Upper lobe of right lung (tissue), 1 donor: ENCODE data around the gene ASB3. TPM values are rescaled to one million over a fixed set of nuclear protein-coding genes. Genes with fewer than 3 reads are reported as not detected.

ENCODE experiments used
- ATAC-seq: fragments of 200-7000 bp; cut with Tn5 transposase; one replicate; pipeline ENCODE4 v1.9.1; 2020; ENCODE audit warnings: mild to moderate bottlenecking, moderate library complexity
- DNase-seq: peaks from one replicate; pipeline ENCODE4 v3.0.0-alpha.2; 2020
- H3K27ac ChIP-seq: fragments of 200-600 bp; one replicate; pipeline ENCODE4 v1.8.0; 2022
- H3K27me3 ChIP-seq: fragments of 200-600 bp; one replicate; pipeline ENCODE4 v1.8.0; 2022; ENCODE audit warnings: mild to moderate bottlenecking
- H3K36me3 ChIP-seq: fragments of 200-600 bp; one replicate; pipeline ENCODE4 v1.8.0; 2022
- H3K4me1 ChIP-seq: fragments of 200-600 bp; one replicate; pipeline ENCODE4 v1.8.0; 2022
- H3K4me3 ChIP-seq: fragments of 200-600 bp; one replicate; pipeline ENCODE4 v1.8.0; 2022; ENCODE audit warnings: mild to moderate bottlenecking
- H3K9me3 ChIP-seq: fragments of 200-600 bp; one replicate; pipeline ENCODE4 v1.8.0; 2022
- intact Hi-C: fragments of 100-400 bp; cut with DNase I; formaldehyde crosslinking; loops from one replicate; pipeline ENCODE4 v1.11.0; 2022
- total RNA-seq: library from RNA; stranded (reverse); fragmentation: NEBNext Ultra II Directional; extraction: Animal tissue kit (Norgen Biotek cat#: 25700); gene quantifications from one replicate; pipeline ENCODE4 v1.2.1, GENCODE V29; 2021
- TF ChIP-seq, protein P1 (sequence below): fragments of 200-600 bp; IDR thresholded peaks from one replicate; pipeline ENCODE4 v1.8.0; 2022; ENCODE audit warnings: antibody characterized with exemption
- donor health status: DM: no; HTN: yes; CAD: no; lungs with severe emphysema.

The ASB3 gene
- total RNA-seq, 1 donor from 2014 or later = 29.0 TPM

DNA sequence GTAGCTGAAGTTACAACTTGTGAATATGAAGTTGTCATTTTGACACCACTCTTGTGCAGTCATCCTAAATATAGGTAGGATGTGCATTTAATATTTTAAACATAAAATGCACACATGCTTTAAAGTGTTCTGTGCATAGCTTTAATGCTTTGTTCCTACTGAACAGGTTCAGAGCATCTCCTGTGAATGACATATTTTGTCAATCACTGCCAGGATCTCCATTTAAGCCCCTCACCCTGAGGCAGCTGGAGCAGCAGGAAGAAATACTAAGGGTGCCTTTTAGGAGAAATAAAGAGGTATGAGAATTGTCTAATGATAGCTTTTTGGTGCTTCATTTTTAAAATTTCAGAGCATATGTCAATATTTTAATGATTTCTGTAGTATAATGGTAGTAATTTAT is 14.8 kb upstream of the ASB3 start:
- intact Hi-C loops = no loop called here
- no peak overlapping the region for H3K4me3 ChIP-seq
- TF ChIP-seq, protein P1, sequence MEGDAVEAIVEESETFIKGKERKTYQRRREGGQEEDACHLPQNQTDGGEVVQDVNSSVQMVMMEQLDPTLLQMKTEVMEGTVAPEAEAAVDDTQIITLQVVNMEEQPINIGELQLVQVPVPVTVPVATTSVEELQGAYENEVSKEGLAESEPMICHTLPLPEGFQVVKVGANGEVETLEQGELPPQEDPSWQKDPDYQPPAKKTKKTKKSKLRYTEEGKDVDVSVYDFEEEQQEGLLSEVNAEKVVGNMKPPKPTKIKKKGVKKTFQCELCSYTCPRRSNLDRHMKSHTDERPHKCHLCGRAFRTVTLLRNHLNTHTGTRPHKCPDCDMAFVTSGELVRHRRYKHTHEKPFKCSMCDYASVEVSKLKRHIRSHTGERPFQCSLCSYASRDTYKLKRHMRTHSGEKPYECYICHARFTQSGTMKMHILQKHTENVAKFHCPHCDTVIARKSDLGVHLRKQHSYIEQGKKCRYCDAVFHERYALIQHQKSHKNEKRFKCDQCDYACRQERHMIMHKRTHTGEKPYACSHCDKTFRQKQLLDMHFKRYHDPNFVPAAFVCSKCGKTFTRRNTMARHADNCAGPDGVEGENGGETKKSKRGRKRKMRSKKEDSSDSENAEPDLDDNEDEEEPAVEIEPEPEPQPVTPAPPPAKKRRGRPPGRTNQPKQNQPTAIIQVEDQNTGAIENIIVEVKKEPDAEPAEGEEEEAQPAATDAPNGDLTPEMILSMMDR = no peak
- no peak overlapping the region for H3K27ac ChIP-seq
- peaks cover 90% of the 10 kb centered on the region for H3K36me3 ChIP-seq
- no peaks in the 10 kb centered on the region for H3K27me3 ChIP-seq
- H3K4me1 ChIP-seq = no peaks in the 10 kb centered on the region
- ATAC-seq = no peak
- no peaks in the 10 kb centered on the region for H3K9me3 ChIP-seq
- no peak for DNase-seq

DNA sequence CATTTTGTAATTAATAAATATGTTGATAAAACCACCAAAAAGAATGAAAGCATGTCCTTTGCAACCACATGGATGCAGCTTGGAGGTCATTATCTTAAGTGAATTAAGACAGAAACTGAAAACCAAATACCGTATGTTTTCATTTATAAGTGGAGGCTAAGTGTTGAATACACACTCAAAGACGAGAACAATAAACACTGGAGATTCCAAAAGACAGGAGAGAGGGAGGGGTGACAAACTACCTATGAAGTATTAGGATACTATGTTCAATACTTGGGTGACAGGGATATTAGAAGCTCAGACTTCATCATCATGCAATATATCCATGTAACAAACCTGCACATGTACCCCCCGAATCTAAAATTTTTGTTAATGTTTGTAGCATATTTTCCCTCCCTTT is 7.1 kb upstream of the ASB3 start:
- peaks cover 12% of the 10 kb centered on the region for H3K4me1 ChIP-seq
- TF ChIP-seq, protein P1 = no peak
- intact Hi-C loops = no loop called here
- no peak overlapping the region for H3K4me3 ChIP-seq
- H3K27ac ChIP-seq = peak overlapping the region; percentile 1
- DNase-seq = no peak
- no peaks in the 10 kb centered on the region for H3K9me3 ChIP-seq
- no peaks in the 10 kb centered on the region for H3K27me3 ChIP-seq
- peaks cover 45% of the 10 kb centered on the region for H3K36me3 ChIP-seq
- peak; percentile 92 for ATAC-seq

DNA sequence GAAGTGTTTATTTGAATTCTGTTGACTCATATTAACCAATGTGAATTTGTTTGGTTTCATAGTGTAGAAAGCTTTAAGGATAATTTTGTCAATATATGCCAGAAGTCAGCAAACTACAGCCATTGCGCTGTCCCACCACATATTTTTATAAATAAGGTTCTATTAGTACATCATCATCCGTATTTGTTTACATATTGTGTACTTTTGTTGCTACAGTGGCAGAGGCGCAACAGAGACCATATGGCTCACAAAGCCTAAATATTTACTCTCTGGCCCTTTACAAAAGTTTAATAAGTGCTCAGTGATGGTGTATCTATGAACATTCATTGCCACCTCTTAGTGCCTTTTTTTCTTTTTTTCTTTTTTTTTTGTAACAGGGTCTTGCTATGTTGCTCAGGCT is 6.5 kb upstream of the ASB3 start:
- Histone ChIP-seq H3K27ac (peak overlapping the region; percentile 1), H3K36me3 (peaks cover 39% of the 10 kb centered on the region), H3K4me1 (peaks cover 16% of the 10 kb centered on the region), H3K27me3 (no peaks in the 10 kb centered on the region), H3K4me3 (no peak overlapping the region), H3K9me3 (no peaks in the 10 kb centered on the region)
- ATAC-seq (no peak), DNase-seq (no peak)
- TF ChIP-seq, protein P1 = no peak
- intact Hi-C loops = no loop called here

DNA sequence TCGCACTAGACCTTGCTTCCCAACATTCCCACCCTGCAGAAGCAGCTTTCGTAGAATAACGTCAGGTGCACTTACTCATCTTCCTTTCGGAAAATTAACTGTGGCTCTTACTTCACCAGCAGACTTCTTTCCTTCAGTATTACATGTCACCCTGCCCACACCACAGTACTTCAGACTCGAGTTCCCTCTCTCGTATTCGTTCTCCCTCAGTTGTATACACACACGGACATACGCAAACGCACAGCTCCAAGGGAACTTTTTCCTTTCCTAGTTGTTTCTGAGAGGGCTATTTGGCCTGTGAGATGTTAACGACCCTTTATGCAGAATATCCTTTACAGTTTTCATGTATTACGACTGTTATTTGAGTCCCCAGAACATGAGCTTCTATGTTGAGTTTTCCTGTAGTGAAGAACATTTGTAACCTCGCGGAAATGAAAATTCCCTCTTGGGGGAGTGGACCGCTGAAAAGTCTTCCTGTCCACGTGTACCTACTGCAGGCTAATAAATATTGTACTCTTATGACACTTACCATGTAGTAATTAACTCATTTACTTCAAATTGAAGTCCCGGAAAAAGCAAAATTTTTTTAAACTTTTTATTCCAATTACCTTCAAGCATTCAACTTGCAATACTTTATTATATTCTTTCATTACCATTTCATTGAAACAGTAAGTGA is 999 bp upstream of the ASB3 start:
- intact Hi-C loops = no loop called here
- H3K4me1 ChIP-seq = peaks cover 40% of the 10 kb centered on the region
- DNase-seq = no peak
- peak overlapping the region; percentile 89 for H3K4me3 ChIP-seq
- peak overlapping the region; percentile 82 for H3K27ac ChIP-seq
- no peaks in the 10 kb centered on the region for H3K27me3 ChIP-seq
- peak; percentile 22 for ATAC-seq
- no peaks in the 10 kb centered on the region for H3K9me3 ChIP-seq
- no peaks in the 10 kb centered on the region for H3K36me3 ChIP-seq
- TF ChIP-seq, protein P1 = no peak

DNA sequence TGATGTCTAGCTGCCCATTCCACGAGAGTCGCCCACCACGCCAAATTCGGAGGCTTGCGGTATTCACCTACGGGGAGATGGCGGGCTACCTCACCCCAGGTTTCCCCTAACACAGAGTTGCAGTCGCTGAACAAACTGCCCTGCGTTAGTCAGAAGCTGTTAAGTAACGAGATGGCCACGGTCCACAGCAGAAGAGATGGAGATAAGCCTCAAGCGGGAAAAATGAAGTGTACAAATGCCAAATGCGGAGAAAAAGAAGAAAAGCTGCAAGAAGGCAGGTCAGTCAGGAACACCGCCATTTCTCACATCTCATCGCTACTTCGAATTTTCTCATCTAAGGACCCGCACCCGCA is 425 bp downstream of the ASB3 start:
- peak overlapping the region; percentile 89 for H3K4me3 ChIP-seq
- DNase-seq (no peak), ATAC-seq (peak; percentile 11)
- peaks cover 9% of the 10 kb centered on the region for H3K36me3 ChIP-seq
- TF ChIP-seq, protein P1 = no peak
- intact Hi-C loops = no loop called here
- peaks cover 45% of the 10 kb centered on the region for H3K4me1 ChIP-seq
- no peaks in the 10 kb centered on the region for H3K9me3 ChIP-seq
- peak overlapping the region; percentile 82 for H3K27ac ChIP-seq
- H3K27me3 ChIP-seq = no peaks in the 10 kb centered on the region

DNA sequence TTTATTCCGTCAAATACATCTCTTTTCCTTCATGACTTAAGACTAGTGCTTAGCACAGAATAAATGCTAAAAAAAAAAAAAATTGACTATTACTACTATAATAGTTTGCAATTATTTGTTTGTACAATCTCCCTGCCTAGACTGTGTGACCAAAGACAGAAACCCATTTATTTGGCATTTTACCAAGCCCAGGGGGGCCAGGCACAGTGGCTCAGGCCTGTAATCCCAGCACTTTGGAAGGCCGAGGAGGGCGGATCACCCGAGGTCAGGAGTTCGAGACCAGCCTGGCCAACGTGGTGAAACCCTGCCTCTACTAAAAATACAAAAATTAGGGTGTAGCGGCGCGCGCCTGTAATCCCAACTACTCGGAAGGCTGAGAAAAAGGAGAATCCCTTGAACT is 1.4 kb downstream of the ASB3 start:
- TF ChIP-seq, protein P1 = no peak
- H3K4me3 ChIP-seq = peak overlapping the region; percentile 89
- DNase-seq = no peak
- no peak for ATAC-seq
- H3K27ac ChIP-seq = peak overlapping the region; percentile 82
- H3K9me3 ChIP-seq = no peaks in the 10 kb centered on the region
- peaks cover 14% of the 10 kb centered on the region for H3K36me3 ChIP-seq
- peaks cover 45% of the 10 kb centered on the region for H3K4me1 ChIP-seq
- intact Hi-C loops = no loop called here
- H3K27me3 ChIP-seq = no peaks in the 10 kb centered on the region
